HEK293T (cell line): ENCODE measurements around the gene RUNDC3A.

Experiments
- ELF4 ChIP-seq: fragments of 450-650 bp; IDR thresholded peaks from 2 replicates; pipeline ENCODE4 v1.6.1; 2017; ENCODE audit warnings: antibody characterized with exemption
- FOXA1 ChIP-seq: fragments of 450-650 bp; IDR thresholded peaks from 2 replicates; pipeline ENCODE4 v1.6.1; 2016; ENCODE audit warnings: mild to moderate bottlenecking
- FOXM1 ChIP-seq: fragments of 450-650 bp; IDR thresholded peaks from 2 replicates; pipeline ENCODE4 v1.6.1; 2017; ENCODE audit warnings: mild to moderate bottlenecking, borderline replicate concordance
- SP1 ChIP-seq: fragments of 450-650 bp; IDR thresholded peaks from 2 replicates; pipeline ENCODE4 v1.6.1; 2017
- SUZ12 ChIP-seq: fragments of 450-650 bp; IDR thresholded peaks from 2 replicates; pipeline ENCODE4 v1.6.1; 2016; ENCODE audit warnings: mild to moderate bottlenecking
- TARDBP ChIP-seq: fragments of 450-650 bp; IDR thresholded peaks from 2 replicates; pipeline ENCODE4 v1.6.1; 2016
- ZNF384 ChIP-seq: fragments of 450-650 bp; IDR thresholded peaks from 2 replicates; pipeline ENCODE4 v1.6.1; 2016
- TF ChIP-seq, protein P1 (sequence below): fragments of 450-650 bp; IDR thresholded peaks from 2 replicates; pipeline ENCODE4 v1.6.1; 2016

DNA sequence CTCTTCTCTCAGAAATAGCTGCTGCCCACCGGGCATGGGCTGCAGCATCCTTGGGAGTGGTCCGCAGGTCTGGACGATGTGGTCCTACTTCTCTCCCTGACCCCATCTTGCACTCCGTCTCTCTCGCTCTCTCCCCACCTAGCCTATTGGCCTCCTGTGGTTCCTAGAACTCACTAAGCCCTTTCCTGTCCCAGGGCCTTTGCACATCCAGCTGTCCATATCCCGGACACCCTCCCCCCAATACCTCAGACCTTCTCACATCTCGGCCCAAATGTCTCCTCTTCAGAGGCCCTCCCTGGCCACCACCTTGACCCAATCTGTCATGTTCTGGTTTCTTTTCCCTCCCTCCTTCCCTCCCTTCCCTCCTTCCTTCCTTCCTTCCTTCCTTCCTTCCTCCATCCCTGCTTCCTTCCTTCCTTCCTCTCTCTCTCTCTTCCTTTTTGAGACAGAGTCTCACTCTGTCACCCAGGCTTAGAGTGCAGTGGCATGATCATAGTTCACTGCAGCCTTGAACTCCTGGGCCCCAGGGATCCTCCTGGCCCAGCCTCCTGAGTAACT is 45.0 kb upstream of the RUNDC3A start:
- no peak for TF ChIP-seq TARDBP
- TF ChIP-seq, protein P1, sequence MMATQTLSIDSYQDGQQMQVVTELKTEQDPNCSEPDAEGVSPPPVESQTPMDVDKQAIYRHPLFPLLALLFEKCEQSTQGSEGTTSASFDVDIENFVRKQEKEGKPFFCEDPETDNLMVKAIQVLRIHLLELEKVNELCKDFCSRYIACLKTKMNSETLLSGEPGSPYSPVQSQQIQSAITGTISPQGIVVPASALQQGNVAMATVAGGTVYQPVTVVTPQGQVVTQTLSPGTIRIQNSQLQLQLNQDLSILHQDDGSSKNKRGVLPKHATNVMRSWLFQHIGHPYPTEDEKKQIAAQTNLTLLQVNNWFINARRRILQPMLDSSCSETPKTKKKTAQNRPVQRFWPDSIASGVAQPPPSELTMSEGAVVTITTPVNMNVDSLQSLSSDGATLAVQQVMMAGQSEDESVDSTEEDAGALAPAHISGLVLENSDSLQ, result no peak
- no peak for TF ChIP-seq SP1
- no peak for TF ChIP-seq SUZ12
- no peak for TF ChIP-seq ZNF384
- TF ChIP-seq ELF4, result no peak
- TF ChIP-seq FOXM1, result no peak
- TF ChIP-seq FOXA1, result no peak
